GM18909 (cell line): Measurements from ENCODE around the gene MIER1.
"Not testable (repeated sequence)": the region's sequence is repeated elsewhere in the genome, so short reads cannot be mapped to it uniquely, and the experiment has no call there.

Experiments
- ATAC-seq: cut with Tn5 transposase; IDR thresholded peaks from one replicate; pipeline ENCODE4 v1.9.1; 2021; ENCODE audit warnings: mild to moderate bottlenecking; ENCODE audit not compliant: unreplicated experiment, poor library complexity

MIER1 gene

GRCh38 chr1:66924756-66925557 is at the start of gene MIER1, which contains the start of gene DNAI4:
Gene MIER1 (plus strand): TSS chr1:66924990. CDS start chr1:66925029, 39 bp downstream.
Gene DNAI4 (minus strand): TSS chr1:66924856. CDS start chr1:66924831, 25 bp downstream.
- peak; percentile 95 for ATAC-seq

DNA sequence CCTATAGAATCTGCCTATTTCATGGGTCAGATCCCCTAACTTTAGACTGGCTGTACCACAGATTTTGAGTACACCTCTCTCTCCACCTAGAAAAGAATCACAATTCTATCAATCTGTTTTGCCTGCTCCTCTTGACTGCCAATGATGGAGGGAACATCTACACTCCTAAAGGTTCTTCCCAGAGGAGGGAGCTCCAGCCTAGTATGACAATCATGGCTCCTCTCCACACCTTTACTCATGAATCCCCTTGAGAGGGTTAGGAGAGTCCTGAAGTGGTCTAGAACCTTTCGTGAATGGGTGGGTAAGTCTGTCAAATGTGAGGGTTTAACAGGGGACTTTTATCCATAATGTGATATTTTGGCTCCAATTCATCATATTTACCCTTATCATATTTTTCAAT is 48.1 kb upstream of the MIER1 start:
- no peak for ATAC-seq

GRCh38 chr1:66889030-66889429 is 35.8 kb upstream of the MIER1 start:
- ATAC-seq: no peak

GRCh38 chr1:66890621-66891020 is 34.2 kb upstream of the MIER1 start:
- no peak for ATAC-seq

- ATAC-seq: no peak
These were observed 31.1 kb upstream of the MIER1 start for GRCh38 chr1:66893712-66894111.

DNA sequence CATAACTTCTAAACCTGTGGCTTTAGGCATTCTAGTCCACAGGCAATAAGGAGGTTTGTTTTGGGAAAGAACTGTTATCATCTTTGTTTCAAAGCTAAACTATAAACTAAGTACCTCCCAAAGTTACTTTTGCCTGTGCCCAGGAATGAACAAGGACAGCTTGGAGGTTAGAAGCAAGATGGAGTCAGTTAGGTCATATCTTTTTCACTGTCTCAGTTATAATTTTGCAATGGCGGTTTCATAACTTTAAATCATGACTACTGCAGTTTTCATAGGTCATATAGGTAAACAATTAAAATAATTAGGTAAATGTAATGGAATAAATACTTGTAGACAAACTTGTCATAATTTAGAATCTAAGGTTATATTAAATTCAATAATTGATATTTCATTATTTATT is 9.6 kb upstream of the MIER1 start:
- not testable (repeated sequence) for ATAC-seq

- ATAC-seq: no peak
These were observed 8.5 kb upstream of the MIER1 start for GRCh38 chr1:66916320-66916719.

- no peak for ATAC-seq
These were observed 7.3 kb upstream of the MIER1 start for GRCh38 chr1:66917476-66917875.

DNA sequence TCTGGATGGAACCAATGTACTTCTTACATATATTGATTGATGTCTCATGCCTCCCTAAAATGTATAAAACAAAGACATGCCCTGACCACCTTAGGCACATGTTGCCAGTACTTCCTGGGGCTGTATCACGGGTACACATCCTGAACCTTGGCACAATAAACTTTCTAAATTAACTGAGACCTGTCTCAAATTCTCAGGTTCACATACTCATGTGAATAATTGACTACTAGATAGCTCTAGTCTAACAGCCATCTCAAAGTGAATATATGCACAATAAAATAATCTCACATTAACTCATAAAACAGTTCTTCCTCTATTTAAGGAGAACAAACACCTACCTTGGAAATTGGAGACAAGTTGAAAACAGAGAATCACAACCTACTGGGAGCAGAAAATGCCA is 5.7 kb upstream of the MIER1 start:
- ATAC-seq: no peak

DNA sequence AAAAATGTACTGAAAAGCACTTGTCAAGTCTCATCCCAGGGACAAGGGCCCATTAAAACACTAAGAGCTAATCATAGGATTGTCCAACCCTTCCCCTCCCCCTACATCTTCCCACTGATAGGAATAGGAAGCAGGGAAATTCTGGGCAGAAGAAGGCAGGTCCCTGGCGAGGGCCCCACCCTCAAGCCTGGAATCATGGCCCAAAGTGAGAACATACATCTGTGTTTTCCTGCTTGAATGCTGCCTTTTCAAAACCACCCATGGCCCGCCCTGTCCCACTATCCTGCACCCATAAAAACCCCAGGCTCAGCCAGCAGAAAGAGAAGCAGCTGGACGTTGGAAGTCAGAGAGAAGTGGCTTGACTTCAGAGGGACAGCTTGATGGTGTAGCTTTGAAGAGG is 5.0 kb upstream of the MIER1 start:
- no peak for ATAC-seq

DNA sequence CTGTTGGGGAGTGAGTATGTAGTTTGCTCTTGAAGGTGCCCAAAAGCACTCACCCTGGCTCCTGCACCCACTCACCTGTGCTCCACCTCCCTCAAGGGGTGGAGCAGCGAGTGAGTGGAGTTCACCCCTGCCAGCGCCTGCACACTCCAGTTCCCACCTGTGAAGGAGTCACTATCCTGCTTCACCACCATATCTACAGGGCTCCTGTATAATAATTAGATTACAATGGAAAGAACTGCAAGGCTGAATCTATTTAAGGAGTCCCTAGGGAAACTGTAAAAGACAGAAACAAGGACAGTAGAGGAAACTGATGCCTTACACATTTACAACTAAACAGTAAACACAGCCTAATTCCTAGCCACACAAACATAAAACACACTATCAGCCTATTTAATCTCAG is 4.2 kb upstream of the MIER1 start:
- ATAC-seq: no peak

DNA sequence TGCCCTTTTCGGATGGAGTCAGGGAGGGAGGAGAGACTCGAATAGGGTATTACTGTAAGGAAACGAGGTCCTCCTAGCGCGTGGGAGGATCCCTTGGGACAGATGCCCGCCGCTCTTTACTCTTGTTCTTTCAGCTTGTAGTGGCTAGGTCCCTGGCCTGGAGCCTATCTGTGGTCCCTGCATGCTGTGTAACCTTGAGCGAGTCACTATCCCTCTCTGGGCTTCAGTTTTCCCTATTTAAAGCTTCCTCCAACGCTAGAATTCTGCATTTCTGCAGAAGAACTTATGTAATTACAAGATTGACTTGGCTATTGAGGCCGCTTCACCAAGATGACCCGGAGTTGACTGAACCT is 744 bp downstream of the MIER1 start:
- ATAC-seq: peak; percentile 2

- no peak for ATAC-seq
These were observed 1.2 kb downstream of the MIER1 start for GRCh38 chr1:66925944-66926343.

GRCh38 chr1:66927528-66927927 is 2.7 kb downstream of the MIER1 start:
- no peak for ATAC-seq

DNA sequence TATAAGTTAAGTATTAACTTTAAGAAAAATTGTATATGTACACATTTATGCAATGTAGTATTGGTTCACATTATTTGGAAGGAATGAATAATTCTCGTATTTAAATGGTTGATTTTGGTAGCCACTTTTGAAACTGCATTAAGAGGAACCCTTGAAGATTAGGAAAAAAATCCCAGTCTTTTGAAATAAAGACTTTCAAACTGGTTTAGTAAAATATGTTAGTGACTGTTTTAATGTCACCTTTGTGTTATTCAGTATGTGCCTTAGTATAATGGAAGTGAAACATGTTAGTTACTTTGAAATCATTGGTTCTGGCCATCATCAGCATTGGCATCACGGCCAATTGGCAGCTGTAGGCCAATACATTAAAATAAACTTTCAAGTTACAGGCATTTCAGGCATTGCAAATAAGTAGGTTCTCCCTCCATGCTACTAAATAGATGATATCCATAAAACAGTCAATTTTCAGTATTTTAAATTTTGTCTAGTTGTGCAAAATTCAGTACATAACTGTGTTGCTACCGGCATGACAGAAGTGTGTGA is 4.4 kb downstream of the MIER1 start:
- no peak for ATAC-seq

DNA sequence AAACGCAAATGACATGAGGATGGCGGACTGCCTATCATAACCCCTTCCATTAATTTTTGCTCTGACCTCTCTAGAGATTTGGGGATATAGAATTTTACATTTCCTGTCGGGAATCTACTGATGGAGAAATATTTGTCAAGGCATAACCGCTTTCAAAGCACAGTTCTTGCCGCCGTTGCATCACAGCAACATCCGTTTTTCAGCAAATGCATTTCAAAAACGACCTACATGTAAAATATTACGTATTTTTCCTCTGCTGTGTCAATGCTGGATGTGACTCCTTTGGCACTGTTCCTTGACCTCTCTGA is 4.9 kb downstream of the MIER1 start:
- ATAC-seq: no peak

- ATAC-seq: peak; percentile 69
These were observed 5.4 kb downstream of the MIER1 start for GRCh38 chr1:66929999-66930822.

DNA sequence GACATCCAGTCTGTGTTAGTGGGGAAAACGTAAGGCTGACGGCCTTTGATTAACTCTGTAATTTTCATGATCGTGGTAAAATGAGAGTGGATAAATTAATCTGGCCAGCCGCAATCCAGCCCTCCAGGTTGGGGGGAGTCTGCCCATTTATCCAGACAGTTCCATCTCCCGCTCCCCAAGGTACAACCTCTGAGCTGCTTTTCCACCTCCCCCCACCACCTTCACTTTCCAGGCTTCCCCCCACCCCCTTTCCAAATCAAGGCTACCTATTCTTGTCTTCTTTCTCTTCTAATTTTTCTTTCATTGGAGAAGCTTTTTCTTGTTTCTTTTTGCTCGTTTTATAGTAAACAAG is 6.0 kb downstream of the MIER1 start:
- ATAC-seq: no peak

DNA sequence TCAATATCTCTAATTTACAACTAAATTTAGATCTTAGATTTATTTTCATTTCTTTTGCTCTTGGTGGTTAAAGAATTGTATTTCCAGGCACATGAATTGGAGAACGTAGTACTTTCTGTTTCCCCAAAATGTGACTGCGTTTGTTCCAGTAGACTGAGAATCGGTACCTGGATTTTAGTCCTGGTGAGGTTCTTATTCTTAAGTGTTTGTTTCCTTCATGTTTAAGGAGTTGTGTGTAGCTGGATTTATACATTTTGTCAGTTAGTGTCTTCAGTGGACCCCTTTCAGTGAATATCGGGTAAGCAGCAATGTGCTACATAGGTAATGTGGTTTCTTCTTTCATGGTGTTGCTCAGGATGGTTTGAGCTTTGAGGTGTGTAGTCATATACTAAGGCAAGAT is 6.8 kb downstream of the MIER1 start:
- ATAC-seq: no peak

DNA sequence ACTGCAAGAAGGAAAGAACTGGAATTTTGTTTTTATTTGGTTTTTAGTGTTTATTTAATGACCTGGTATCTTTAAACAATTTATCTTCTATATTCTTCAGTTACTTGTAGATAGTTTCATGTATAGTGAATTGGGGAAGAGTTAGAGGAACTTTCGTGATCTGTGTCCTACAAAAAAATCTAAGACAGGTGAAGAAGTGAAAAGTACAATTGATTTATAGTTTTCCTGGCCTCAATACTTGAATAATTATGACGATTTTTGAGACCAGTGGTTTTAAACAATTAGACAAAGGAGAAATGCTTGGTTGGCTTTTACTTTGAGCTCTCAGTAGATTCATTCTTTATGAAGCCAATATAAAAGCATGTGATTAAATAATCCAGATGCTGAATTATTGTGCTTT is 7.5 kb downstream of the MIER1 start:
- no peak for ATAC-seq

- no peak for ATAC-seq
These were observed 9.3 kb downstream of the MIER1 start for GRCh38 chr1:66933887-66934700.
